Fibroblast of lung (primary cell): ENCODE results near the gene JMJD7. TPM values are rescaled to one million over a fixed set of nuclear protein-coding genes. Genes with fewer than 3 reads are reported as not detected.

Experiments used
- DNase-seq, 2 donors: peaks; one replicate each; pipeline versions ENCODE4 v3.0.0 to v3.0.0-alpha.2; 2010; ENCODE audit warnings: low read depth in 2 of 2
- H2AFZ ChIP-seq: 2 replicates; pipeline ENCODE4 v1.5.1; 2012; ENCODE audit warnings: low read length, control low read depth, inconsistent platforms
- H3K27ac ChIP-seq: 2 replicates; pipeline ENCODE4 v1.5.1; 2011; ENCODE audit warnings: low read length, control low read depth; ENCODE audit not compliant: insufficient read depth
- H3K27me3 ChIP-seq: 2 replicates; pipeline ENCODE4 v1.5.1; 2011; ENCODE audit warnings: mild to moderate bottlenecking, low read length; ENCODE audit not compliant: control insufficient read depth, insufficient read depth
- H3K36me3 ChIP-seq: 2 replicates; pipeline ENCODE4 v1.5.1; 2011; ENCODE audit warnings: low read length; ENCODE audit not compliant: control insufficient read depth, insufficient read depth
- H3K4me1 ChIP-seq: 2 replicates; pipeline ENCODE4 v1.5.1; 2011; ENCODE audit warnings: low read length; ENCODE audit not compliant: control insufficient read depth, insufficient read depth; ENCODE audit errors: extremely low read depth
- H3K4me2 ChIP-seq: 2 replicates; pipeline ENCODE4 v1.5.1; 2011; ENCODE audit warnings: low read length, control low read depth; ENCODE audit not compliant: insufficient read depth; ENCODE audit errors: extremely low read depth
- H3K4me3 ChIP-seq, 4 experiments: fragments of 200-600 bp in 1 of 4; sonication (generic) in 1 of 4; replicated peaks in 1 of 4; 2 replicates each; pipeline ENCODE4 v1.5.1; 2011 to 2016; ENCODE audit warnings: low read length in 4 of 4, low read depth in 3 of 4, mild to moderate bottlenecking in 3 of 4, control low read depth in 2 of 4, inconsistent platforms in 1 of 4, mixed read lengths in 1 of 4; ENCODE audit not compliant: insufficient read depth in 1 of 4; ENCODE audit errors: control extremely low read depth in 1 of 4
- H3K79me2 ChIP-seq: 2 replicates; pipeline ENCODE4 v1.5.1; 2012; ENCODE audit warnings: mild to moderate bottlenecking, low read length, inconsistent platforms; ENCODE audit not compliant: control insufficient read depth, insufficient read depth
- H3K9ac ChIP-seq: 2 replicates; pipeline ENCODE4 v1.5.1; 2011; ENCODE audit warnings: mild to moderate bottlenecking, low read length, control low read depth; ENCODE audit not compliant: insufficient read depth
- H3K9me3 ChIP-seq: 2 replicates; pipeline ENCODE4 v1.5.1; 2012; ENCODE audit warnings: low read depth, low read length; ENCODE audit not compliant: control insufficient read depth, insufficient read depth
- H4K20me1 ChIP-seq: 2 replicates; pipeline ENCODE4 v1.5.1; 2011; ENCODE audit warnings: low read length; ENCODE audit not compliant: control insufficient read depth, insufficient read depth; ENCODE audit errors: extremely low read depth
- CTCF ChIP-seq, 2 donors: IDR thresholded peaks in 1 of 2; conservative IDR thresholded peaks in 1 of 2; 1 replicate in 1 of 2; 2 replicates in 1 of 2; pipeline ENCODE4 v1.5.1; 2011 to 2012; ENCODE audit warnings: low read length in 2 of 2, control low read depth in 1 of 2, inconsistent platforms in 1 of 2, low read depth in 1 of 2, mild to moderate bottlenecking in 1 of 2
- EZH2 ChIP-seq: IDR thresholded peaks from 2 replicates; pipeline ENCODE4 v1.5.1; 2012; ENCODE audit warnings: low read length, control low read depth, mild to moderate bottlenecking; ENCODE audit errors: missing control alignments
- polyA plus RNA-seq, 2 donors: library from polyadenylated mRNA; depleted of rRNA in 1 of 2; stranded (reverse) in 1 of 2; unstranded in 1 of 2; fragments of >200 nt; gene quantifications; 2 replicates each; pipeline ENCODE4 v1.2.1, GENCODE V29; 2011 to 2012; ENCODE audit warnings: missing spikeins in 1 of 2
- total RNA-seq: library from RNA; depleted of rRNA; stranded (reverse); fragments of >200 nt; gene quantifications from 2 replicates; pipeline ENCODE4 v1.2.1, GENCODE V29; 2014

JMJD7 gene
- total and polyA plus RNA-seq, 2 donors (not counting 1 experiment from before 2014, with no cell fraction given), result 2.2 to 4.0 TPM

- Histone ChIP-seq H3K79me2 (no peaks in the 10 kb centered on the region), H2AFZ (no peak overlapping the region), H4K20me1 (no peaks in the 10 kb centered on the region), H3K9ac (no peak overlapping the region), H3K9me3 (no peaks in the 10 kb centered on the region), H3K27me3 (peaks cover 3% of the 10 kb centered on the region), H3K4me2 (no peak overlapping the region), H3K36me3 (no peaks in the 10 kb centered on the region), H3K27ac (no peak overlapping the region), H3K4me3 (no peak overlapping the region), H3K4me1 (no peaks in the 10 kb centered on the region)
- TF ChIP-seq CTCF (conservative IDR thresholded peaks at IDR 0.05 in 1 of 2, IDR thresholded peaks at IDR 0.05 in 1 of 2; ENCODE audit: low read depth in 1 of 2, low read length in 2 of 2) (no peak), EZH2 (no peak)
- no peak for DNase-seq
Measured at GRCh38 chr15:41885841-41886240, 57.9 kb downstream of the JMJD7 start.

- no peak overlapping the region for H2AFZ ChIP-seq
- DNase-seq, result no peak
- no peaks in the 10 kb centered on the region for H3K79me2 ChIP-seq
- no peaks in the 10 kb centered on the region for H4K20me1 ChIP-seq
- TF ChIP-seq CTCF (conservative IDR thresholded peaks at IDR 0.05 in 1 of 2, IDR thresholded peaks at IDR 0.05 in 1 of 2; ENCODE audit: low read depth in 1 of 2, low read length in 2 of 2) (no peak), EZH2 (no peak)
- no peaks in the 10 kb centered on the region for H3K9me3 ChIP-seq
- H3K27me3 ChIP-seq, result no peaks in the 10 kb centered on the region
- H3K4me1 ChIP-seq, result no peaks in the 10 kb centered on the region
- H3K9ac ChIP-seq, result no peak overlapping the region
- no peak overlapping the region for H3K27ac ChIP-seq
- no peak overlapping the region for H3K4me3 ChIP-seq
- no peak overlapping the region for H3K4me2 ChIP-seq
- no peaks in the 10 kb centered on the region for H3K36me3 ChIP-seq
Measured at GRCh38 chr15:41886741-41887140, 58.8 kb downstream of the JMJD7 start.

- H4K20me1 ChIP-seq, result no peaks in the 10 kb centered on the region
- no peaks in the 10 kb centered on the region for H3K9me3 ChIP-seq
- no peaks in the 10 kb centered on the region for H3K27me3 ChIP-seq
- H3K4me3 ChIP-seq, result no peak overlapping the region
- no peak for DNase-seq
- no peaks in the 10 kb centered on the region for H3K4me1 ChIP-seq
- no peak overlapping the region for H3K9ac ChIP-seq
- no peak overlapping the region for H2AFZ ChIP-seq
- no peak overlapping the region for H3K4me2 ChIP-seq
- no peaks in the 10 kb centered on the region for H3K79me2 ChIP-seq
- H3K36me3 ChIP-seq, result no peaks in the 10 kb centered on the region
- TF ChIP-seq CTCF (conservative IDR thresholded peaks at IDR 0.05 in 1 of 2, IDR thresholded peaks at IDR 0.05 in 1 of 2; ENCODE audit: low read depth in 1 of 2, low read length in 2 of 2), result no peak
- no peak for TF ChIP-seq EZH2
- H3K27ac ChIP-seq, result no peak overlapping the region
Measured at GRCh38 chr15:41887161-41887560, 59.3 kb downstream of the JMJD7 start.

Other genes starting within 250 kb of the JMJD7 start
- 31.6 and 33.7 TPM in 2 replicates for gene MGA, start 167.7 kb upstream of the JMJD7 start, total RNA-seq
- gene MGA, start 167.7 kb upstream of the JMJD7 start, polyA plus RNA-seq, result 6.1 and 6.5 TPM in 2 replicates
- 12.6 and 20.8 TPM in 2 replicates for gene MAPKBP1, start 53.6 kb upstream of the JMJD7 start, total RNA-seq
- 2.8 and 3.8 TPM in 2 replicates for gene MAPKBP1, start 53.6 kb upstream of the JMJD7 start, polyA plus RNA-seq
- 0.99 and 1.3 TPM in 2 replicates for gene PLA2G4B, start 10.8 kb downstream of the JMJD7 start, total RNA-seq
- gene PLA2G4B, start 10.8 kb downstream of the JMJD7 start, polyA plus RNA-seq, result 1.2 TPM in 2 replicates
- gene SPTBN5, start 66.0 kb downstream of the JMJD7 start, total RNA-seq, result 0.26 and 0.66 TPM in 2 replicates
- gene SPTBN5, start 66.0 kb downstream of the JMJD7 start, polyA plus RNA-seq, result 0.21 and 0.43 TPM in 2 replicates
- 9.5 and 22.0 TPM in 2 replicates for gene EHD4, start 144.5 kb downstream of the JMJD7 start, total RNA-seq
- gene EHD4, start 144.5 kb downstream of the JMJD7 start, polyA plus RNA-seq, result 19.3 and 37.0 TPM in 2 replicates
- not detected in 2 replicates for gene PLA2G4E, start 192.9 kb downstream of the JMJD7 start, total RNA-seq
- not detected in 2 replicates for gene PLA2G4E, start 192.9 kb downstream of the JMJD7 start, polyA plus RNA-seq